Endothelial cell of umbilical vein (primary cell): ENCODE results near the gene TACC3.

Experiments
- CTCF ChIP-seq, 2 donors: IDR thresholded peaks; 1 replicate in 1 of 2; 2 replicates in 1 of 2; pipeline ENCODE4 v1.5.1; 2011; ENCODE audit warnings: low read length in 2 of 2, mild to moderate bottlenecking in 2 of 2, moderate library complexity in 2 of 2, control low read depth in 1 of 2, inconsistent platforms in 1 of 2, low read depth in 1 of 2; ENCODE audit not compliant: insufficient read depth in 1 of 2; ENCODE audit errors: extremely low read depth in 1 of 2
- EZH2 ChIP-seq: IDR thresholded peaks from 2 replicates; pipeline ENCODE4 v1.6.1; 2012; ENCODE audit warnings: borderline replicate concordance, low read depth, mild to moderate bottlenecking, moderate library complexity, low read length, inconsistent platforms; ENCODE audit not compliant: severe bottlenecking
- GATA2 ChIP-seq: IDR thresholded peaks from 2 replicates; pipeline ENCODE4 v1.7.0; 2011; ENCODE audit warnings: low read depth, mild to moderate bottlenecking, moderate library complexity, mixed read lengths, low read length; ENCODE audit not compliant: insufficient read length, insufficient read depth
- JUN ChIP-seq: IDR thresholded peaks from 2 replicates; pipeline ENCODE4 v1.6.1; 2011; ENCODE audit warnings: borderline replicate concordance, low read depth; ENCODE audit not compliant: insufficient read length, insufficient read depth
- MYC ChIP-seq: IDR thresholded peaks from one replicate; pipeline ENCODE4 v1.6.1; 2011; ENCODE audit warnings: mild to moderate bottlenecking, low read depth, low read length
- POLR2A ChIP-seq: IDR thresholded peaks from 2 replicates; pipeline ENCODE4 v1.6.1; 2012; ENCODE audit warnings: low read depth, mild to moderate bottlenecking, control low read depth, low read length
- POLR2AphosphoS5 ChIP-seq: IDR thresholded peaks from 2 replicates; pipeline ENCODE4 v1.6.1; 2012; ENCODE audit warnings: low read depth, mild to moderate bottlenecking, control low read depth, low read length, moderate library complexity; ENCODE audit not compliant: insufficient read depth

GRCh38 chr4:1684506-1685234, 36.7 kb upstream of the TACC3 start:
- no peak for TF ChIP-seq CTCF (IDR thresholded peaks at IDR 0.05; ENCODE audit: extremely low read depth in 1 of 2, insufficient read depth in 1 of 2, low read depth in 1 of 2, low read length in 2 of 2)
- no peak for TF ChIP-seq POLR2AphosphoS5
- no peak for TF ChIP-seq GATA2
- no peak for TF ChIP-seq JUN
- peak; percentile 22 for TF ChIP-seq POLR2A
- no peak for TF ChIP-seq EZH2
- no peak for TF ChIP-seq MYC
